ENCODE measurements around the gene SH3RF2.

DNA sequence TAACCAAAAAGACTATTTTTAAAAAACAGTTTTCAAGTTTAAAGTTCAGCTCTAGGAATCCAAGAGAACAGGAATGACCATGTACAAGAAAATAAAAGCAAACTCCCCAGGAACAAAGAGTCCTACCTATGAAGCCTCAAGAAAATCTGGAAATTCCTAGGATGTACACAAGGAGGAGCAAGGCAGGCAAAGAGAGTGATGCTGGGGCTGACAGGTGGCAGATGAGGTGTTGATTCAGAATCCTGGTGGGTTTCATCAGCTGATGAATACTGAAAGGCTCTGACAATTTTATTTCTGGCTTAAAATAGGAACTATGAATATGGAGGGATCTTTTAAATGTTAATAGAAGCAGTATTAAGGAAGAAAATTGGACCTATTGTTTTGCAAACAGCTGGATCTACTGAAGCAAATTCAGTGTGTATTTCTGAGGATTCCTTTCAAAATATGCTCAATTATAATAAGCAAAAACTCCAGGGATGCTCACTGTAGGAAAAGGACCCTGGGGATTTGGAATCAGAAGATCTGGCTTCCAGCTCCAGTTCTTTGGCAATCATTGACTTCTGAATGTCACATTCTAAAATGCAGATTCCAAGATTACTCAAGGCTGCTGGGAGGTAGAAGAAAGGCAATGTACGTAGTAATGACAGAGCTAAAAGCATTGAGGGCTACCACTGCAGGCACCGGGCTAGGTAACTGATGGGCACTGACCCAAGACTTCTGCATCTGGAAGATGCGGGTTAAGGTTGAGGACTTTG lies 28.0 kb upstream of the SH3RF2 start:
- TF ChIP-seq, protein P1, sequence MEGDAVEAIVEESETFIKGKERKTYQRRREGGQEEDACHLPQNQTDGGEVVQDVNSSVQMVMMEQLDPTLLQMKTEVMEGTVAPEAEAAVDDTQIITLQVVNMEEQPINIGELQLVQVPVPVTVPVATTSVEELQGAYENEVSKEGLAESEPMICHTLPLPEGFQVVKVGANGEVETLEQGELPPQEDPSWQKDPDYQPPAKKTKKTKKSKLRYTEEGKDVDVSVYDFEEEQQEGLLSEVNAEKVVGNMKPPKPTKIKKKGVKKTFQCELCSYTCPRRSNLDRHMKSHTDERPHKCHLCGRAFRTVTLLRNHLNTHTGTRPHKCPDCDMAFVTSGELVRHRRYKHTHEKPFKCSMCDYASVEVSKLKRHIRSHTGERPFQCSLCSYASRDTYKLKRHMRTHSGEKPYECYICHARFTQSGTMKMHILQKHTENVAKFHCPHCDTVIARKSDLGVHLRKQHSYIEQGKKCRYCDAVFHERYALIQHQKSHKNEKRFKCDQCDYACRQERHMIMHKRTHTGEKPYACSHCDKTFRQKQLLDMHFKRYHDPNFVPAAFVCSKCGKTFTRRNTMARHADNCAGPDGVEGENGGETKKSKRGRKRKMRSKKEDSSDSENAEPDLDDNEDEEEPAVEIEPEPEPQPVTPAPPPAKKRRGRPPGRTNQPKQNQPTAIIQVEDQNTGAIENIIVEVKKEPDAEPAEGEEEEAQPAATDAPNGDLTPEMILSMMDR (IDR thresholded peaks at IDR 0.05; ENCODE audit: low read length) = peak; percentile 5; the same call in 1 of the 2 replicates
- no peak for TF ChIP-seq EZH2phosphoT487 (IDR thresholded peaks at IDR 0.05; ENCODE audit: low read length)
